ENCODE results near the gene CDK5RAP2. TPM values are rescaled to one million over a fixed set of nuclear protein-coding genes. Genes with fewer than 3 reads are reported as not detected.

Gene CDK5RAP2
- total RNA-seq, 4 donors from 2014 or later, result 27.3 to 158 (median 45.1) TPM

- no peaks in the 10 kb centered on the region for H3K27me3 ChIP-seq
- no peak for DNase-seq
- no peaks in the 10 kb centered on the region for H3K4me1 ChIP-seq
- no peak overlapping the region for H3K27ac ChIP-seq
- no peak overlapping the region for H3K4me3 ChIP-seq
- H3K9me3 ChIP-seq, result no peaks in the 10 kb centered on the region
- no peak for TF ChIP-seq CTCF (IDR thresholded peaks at IDR 0.05)
- TF ChIP-seq POLR2A (IDR thresholded peaks at IDR 0.05), result no peak
- peaks cover 0 to 31% (median 0%) of the 10 kb centered on the region in 3 donors for H3K36me3 ChIP-seq
Observed at GRCh38 chr9:120474591-120475243, 105.2 kb downstream of the CDK5RAP2 start.

DNA sequence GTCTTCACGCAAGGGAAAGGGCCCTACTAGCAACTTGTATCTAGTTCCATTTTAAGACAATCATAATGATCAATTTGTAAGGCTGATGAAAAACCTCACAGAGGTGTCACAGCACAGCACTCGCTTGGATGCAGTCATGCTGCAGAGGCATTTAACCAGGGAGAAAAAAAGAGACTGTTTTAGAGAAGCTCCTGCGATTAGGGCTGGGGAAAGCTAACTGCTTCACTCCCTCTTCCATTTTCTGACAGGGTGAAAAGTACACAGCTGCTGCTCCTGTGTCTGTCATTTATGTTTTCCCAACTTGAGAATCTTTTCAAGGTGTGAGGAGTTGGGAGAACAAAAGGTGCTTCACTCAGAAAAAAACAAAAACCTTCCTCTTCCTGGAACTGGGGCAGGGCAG, 106.4 kb downstream of the CDK5RAP2 start:
- DNase-seq, result no peak
- TF ChIP-seq POLR2A (IDR thresholded peaks at IDR 0.05) (no peak), CTCF (IDR thresholded peaks at IDR 0.05) (no peak)
- H3K4me1 ChIP-seq, result no peaks in the 10 kb centered on the region
- no peak overlapping the region for H3K27ac ChIP-seq
- H3K4me3 ChIP-seq, result no peak overlapping the region
- no peaks in the 10 kb centered on the region for H3K27me3 ChIP-seq
- no peaks in the 10 kb centered on the region for H3K9me3 ChIP-seq
- H3K36me3 ChIP-seq, result peaks cover 0 to 36% (median 0%) of the 10 kb centered on the region in 3 donors

GRCh38 chr9:120465685-120466407, 114.1 kb downstream of the CDK5RAP2 start:
- Histone ChIP-seq H3K4me3 (no peak overlapping the region), H3K4me1 (no peaks in the 10 kb centered on the region), H3K36me3 (peaks cover 0 to 30% (median 0%) of the 10 kb centered on the region in 3 donors), H3K27ac (no peak overlapping the region), H3K27me3 (no peaks in the 10 kb centered on the region), H3K9me3 (no peaks in the 10 kb centered on the region)
- no peak for DNase-seq
- no peak for TF ChIP-seq CTCF (IDR thresholded peaks at IDR 0.05)
- no peak for TF ChIP-seq POLR2A (IDR thresholded peaks at IDR 0.05)

- Histone ChIP-seq H3K27ac (no peak overlapping the region), H3K4me1 (no peaks in the 10 kb centered on the region), H3K9me3 (no peaks in the 10 kb centered on the region), H3K36me3 (peaks cover 0 to 29% (median 0%) of the 10 kb centered on the region in 3 donors), H3K27me3 (no peaks in the 10 kb centered on the region), H3K4me3 (no peak overlapping the region)
- no peak for DNase-seq
- TF ChIP-seq CTCF (IDR thresholded peaks at IDR 0.05), result no peak
- TF ChIP-seq POLR2A (IDR thresholded peaks at IDR 0.05), result no peak
Observed at GRCh38 chr9:120464887-120465421, 115.0 kb downstream of the CDK5RAP2 start.

- DNase-seq, result no peak
Observed at GRCh38 chr9:120464176-120464886, 115.6 kb downstream of the CDK5RAP2 start.

More at GRCh38 chr9:120464176-120464886, 115.6 kb downstream of the CDK5RAP2 start:
- no peaks in the 10 kb centered on the region for H3K9me3 ChIP-seq
- H3K27me3 ChIP-seq, result no peaks in the 10 kb centered on the region
- H3K36me3 ChIP-seq, result peaks cover 0 to 32% (median 0%) of the 10 kb centered on the region in 3 donors
- H3K27ac ChIP-seq, result no peak overlapping the region
- H3K4me1 ChIP-seq, result no peaks in the 10 kb centered on the region
- no peak for TF ChIP-seq POLR2A (IDR thresholded peaks at IDR 0.05)
- no peak overlapping the region for H3K4me3 ChIP-seq

All from Peyer's patch (tissue), 4 donors.